Smooth muscle cell (in vitro differentiated cells): ENCODE measurements around the gene MCU. TPM values are rescaled to one million over a fixed set of nuclear protein-coding genes. Genes with fewer than 3 reads are reported as not detected.
"Not testable (repeated sequence)": the region's sequence is repeated elsewhere in the genome, so short reads cannot be mapped to it uniquely, and the experiment has no call there.

ENCODE experiments used
- DNase-seq: peaks from one replicate; lab custom pipeline; 2025; ENCODE audit not compliant: unreplicated experiment; lab: John Stamatoyannopoulos, UW
- H2AFZ ChIP-seq: fragments of 200-600 bp; sonication (generic); 2 replicates; pipeline ENCODE4 v1.6.0; 2016; ENCODE audit warnings: antibody characterized with exemption, low read depth, mild to moderate bottlenecking
- H3F3A ChIP-seq: fragments of 200-600 bp; sonication (generic); 2 replicates; pipeline ENCODE4 v1.6.0; 2017; ENCODE audit warnings: antibody characterized with exemption, low read depth
- H3K27ac ChIP-seq: fragments of 200-600 bp; sonication (generic); 2 replicates; pipeline ENCODE4 v1.5.1; 2016; ENCODE audit warnings: low read depth, mild to moderate bottlenecking
- H3K27me3 ChIP-seq: fragments of 200-600 bp; sonication (generic); 2 replicates; pipeline ENCODE4 v1.6.1; 2016; ENCODE audit warnings: low read depth, mild to moderate bottlenecking
- H3K36me3 ChIP-seq: fragments of 200-600 bp; sonication (generic); 2 replicates; pipeline ENCODE4 v1.5.1; 2016; ENCODE audit warnings: low read depth
- H3K4me1 ChIP-seq: fragments of 200-600 bp; sonication (generic); 2 replicates; pipeline ENCODE4 v1.5.1; 2016; ENCODE audit warnings: low read depth
- H3K4me2 ChIP-seq: fragments of 200-600 bp; sonication (generic); 2 replicates; pipeline ENCODE4 v1.6.0; 2016; ENCODE audit warnings: mild to moderate bottlenecking
- H3K4me3 ChIP-seq: fragments of 200-600 bp; sonication (generic); 2 replicates; pipeline ENCODE4 v1.5.1; 2016; ENCODE audit warnings: mild to moderate bottlenecking
- H3K79me2 ChIP-seq: fragments of 200-600 bp; sonication (generic); 2 replicates; pipeline ENCODE4 v1.6.0; 2016; ENCODE audit warnings: low read depth, mild to moderate bottlenecking
- H3K9ac ChIP-seq: fragments of 200-600 bp; sonication (generic); 2 replicates; pipeline ENCODE4 v1.6.0; 2016; ENCODE audit warnings: low read depth
- H3K9me3 ChIP-seq: fragments of 200-600 bp; sonication (generic); replicated peaks from 2 replicates; pipeline ENCODE4 v1.5.1; 2016; ENCODE audit warnings: low read depth
- H4K20me1 ChIP-seq: fragments of 200-600 bp; sonication (generic); 2 replicates; pipeline ENCODE4 v1.6.0; 2016; ENCODE audit warnings: low read depth
- WGBS: methylation state at CpG from one replicate; pipeline ENCODE4 v1.1.7; 2016; ENCODE audit warnings: low lambda C conversion rate; 5-methylcytosine and 5-hydroxymethylcytosine counted together
- polyA plus RNA-seq: library from polyadenylated mRNA; unstranded; fragments of >200 nt; fragmentation: Nextera tagmentation; extraction: Ambion mirVana; gene quantifications from 2 replicates; pipeline ENCODE4 v1.2.1, GENCODE V29; 2016
- total RNA-seq: library from RNA; depleted of rRNA; stranded (reverse); fragments of >200 nt; gene quantifications from 2 replicates; pipeline ENCODE4 v1.2.3, GENCODE V29; 2014
- TF ChIP-seq, protein P1 (sequence below): fragments of 200-600 bp; sonication (generic); IDR thresholded peaks from 2 replicates; pipeline ENCODE4 v1.5.1; 2017; ENCODE audit warnings: borderline replicate concordance, mild to moderate bottlenecking, antibody characterized with exemption; ENCODE audit not compliant: insufficient read depth, poor library complexity, severe bottlenecking

The MCU gene
- total and polyA plus RNA-seq, 2 experiments from 2014 or later = 15.4 to 30.4 TPM

- H3K9ac ChIP-seq = no peak overlapping the region
- no peaks in the 10 kb centered on the region for H3K27me3 ChIP-seq
- DNase-seq = no peak
- H3K4me3 ChIP-seq = no peak overlapping the region
- TF ChIP-seq, protein P1, sequence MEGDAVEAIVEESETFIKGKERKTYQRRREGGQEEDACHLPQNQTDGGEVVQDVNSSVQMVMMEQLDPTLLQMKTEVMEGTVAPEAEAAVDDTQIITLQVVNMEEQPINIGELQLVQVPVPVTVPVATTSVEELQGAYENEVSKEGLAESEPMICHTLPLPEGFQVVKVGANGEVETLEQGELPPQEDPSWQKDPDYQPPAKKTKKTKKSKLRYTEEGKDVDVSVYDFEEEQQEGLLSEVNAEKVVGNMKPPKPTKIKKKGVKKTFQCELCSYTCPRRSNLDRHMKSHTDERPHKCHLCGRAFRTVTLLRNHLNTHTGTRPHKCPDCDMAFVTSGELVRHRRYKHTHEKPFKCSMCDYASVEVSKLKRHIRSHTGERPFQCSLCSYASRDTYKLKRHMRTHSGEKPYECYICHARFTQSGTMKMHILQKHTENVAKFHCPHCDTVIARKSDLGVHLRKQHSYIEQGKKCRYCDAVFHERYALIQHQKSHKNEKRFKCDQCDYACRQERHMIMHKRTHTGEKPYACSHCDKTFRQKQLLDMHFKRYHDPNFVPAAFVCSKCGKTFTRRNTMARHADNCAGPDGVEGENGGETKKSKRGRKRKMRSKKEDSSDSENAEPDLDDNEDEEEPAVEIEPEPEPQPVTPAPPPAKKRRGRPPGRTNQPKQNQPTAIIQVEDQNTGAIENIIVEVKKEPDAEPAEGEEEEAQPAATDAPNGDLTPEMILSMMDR = no peak
- H3K36me3 ChIP-seq = no peaks in the 10 kb centered on the region
- no peak overlapping the region for H3K27ac ChIP-seq
- no peaks in the 10 kb centered on the region for H3K79me2 ChIP-seq
- H4K20me1 ChIP-seq = no peaks in the 10 kb centered on the region
- H3K4me1 ChIP-seq = no peaks in the 10 kb centered on the region
- WGBS = 91% methylated on average over 8 of the region's 8 CpGs
- no peaks in the 10 kb centered on the region for H3K9me3 ChIP-seq
- H3F3A ChIP-seq = no peaks in the 10 kb centered on the region
- H2AFZ ChIP-seq = no peak overlapping the region
- H3K4me2 ChIP-seq = no peak overlapping the region
These were observed 226.4 kb downstream of the MCU start for GRCh38 chr10:72918352-72918751.

- H3K27ac ChIP-seq, H3K9ac ChIP-seq, H3K79me2 ChIP-seq, H3F3A ChIP-seq, H3K4me1 ChIP-seq, H4K20me1 ChIP-seq, H3K4me2 ChIP-seq, H3K27me3 ChIP-seq, DNase-seq, H3K36me3 ChIP-seq, H3K9me3 ChIP-seq, H2AFZ ChIP-seq, H3K4me3 ChIP-seq: not testable (repeated sequence)
- WGBS = 92% methylated on average over 1 of the region's 1 CpG
These were observed 229.3 kb downstream of the MCU start for GRCh38 chr10:72921147-72921683.

DNA sequence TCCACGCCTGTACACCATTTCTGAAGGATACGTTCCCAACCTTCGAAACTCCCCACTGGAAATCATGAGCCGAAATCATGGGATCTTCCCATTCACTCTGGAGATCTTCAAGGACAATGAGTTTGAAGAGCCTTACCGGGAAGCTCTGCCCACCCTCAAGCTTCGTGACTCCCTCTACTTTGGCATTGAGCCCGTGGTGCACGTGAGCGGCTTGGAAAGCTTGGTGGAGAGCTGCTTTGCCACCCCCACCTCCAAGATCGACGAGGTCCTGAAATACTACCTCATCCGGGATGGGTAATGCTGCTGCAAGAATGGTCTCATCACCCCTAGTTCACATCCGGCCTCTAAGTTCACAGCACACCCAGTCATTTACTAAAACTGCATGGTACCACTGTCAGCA is 232.4 kb downstream of the MCU start:
- H4K20me1 ChIP-seq = no peaks in the 10 kb centered on the region
- 94% methylated on average over 13 of the region's 13 CpGs for WGBS
- TF ChIP-seq, protein P1 = no peak

GRCh38 chr10:72925951-72926465 is 234.1 kb downstream of the MCU start:
- WGBS = 95% methylated on average over 3 of the region's 3 CpGs
- no peak for DNase-seq

More for the DNA sequence above, 232.4 kb downstream of the MCU start:
- Histone ChIP-seq H3K27me3 (no peaks in the 10 kb centered on the region), H3K4me2 (no peak overlapping the region), H3K36me3 (no peaks in the 10 kb centered on the region), H3K9me3 (no peaks in the 10 kb centered on the region), H3K79me2 (no peaks in the 10 kb centered on the region), H3K4me1 (no peaks in the 10 kb centered on the region), H3K4me3 (no peak overlapping the region), H3K9ac (no peak overlapping the region), H2AFZ (no peak overlapping the region), H3F3A (no peaks in the 10 kb centered on the region), H3K27ac (no peak overlapping the region)
- DNase-seq = no peak

More at GRCh38 chr10:72925951-72926465, 234.1 kb downstream of the MCU start:
- no peaks in the 10 kb centered on the region for H3K4me1 ChIP-seq
- H3K36me3 ChIP-seq = no peaks in the 10 kb centered on the region
- H3K79me2 ChIP-seq = no peaks in the 10 kb centered on the region
- no peaks in the 10 kb centered on the region for H4K20me1 ChIP-seq
- no peaks in the 10 kb centered on the region for H3K27me3 ChIP-seq
- no peak overlapping the region for H3K9ac ChIP-seq
- no peak overlapping the region for H3K4me2 ChIP-seq
- no peaks in the 10 kb centered on the region for H3K9me3 ChIP-seq
- no peaks in the 10 kb centered on the region for H3F3A ChIP-seq
- TF ChIP-seq, protein P1 = no peak
- H3K4me3 ChIP-seq = no peak overlapping the region
- no peak overlapping the region for H3K27ac ChIP-seq
- H2AFZ ChIP-seq = no peak overlapping the region
